Activated T-cell treated with anti-CD3 and anti-CD28 coated beads for 4 hours (primary cell): ENCODE data around the gene ATXN10.

Source experiments
- DNase-seq: peaks from one replicate; pipeline ENCODE4 v3.0.0-alpha.2; 2020

Gene ATXN10

GRCh38 chr22:45866646-45867117, 195.0 kb downstream of the ATXN10 start:
- DNase-seq, result no peak

- no peak for DNase-seq
Observed at GRCh38 chr22:45867118-45867905, 195.7 kb downstream of the ATXN10 start.

- no peak for DNase-seq
Observed at GRCh38 chr22:45867906-45868555, 196.4 kb downstream of the ATXN10 start.

- no peak for DNase-seq
Observed at GRCh38 chr22:45868571-45869339, 197.1 kb downstream of the ATXN10 start.

GRCh38 chr22:45869340-45869847, 197.8 kb downstream of the ATXN10 start:
- no peak for DNase-seq

GRCh38 chr22:45870011-45870410, 198.4 kb downstream of the ATXN10 start:
- no peak for DNase-seq

- DNase-seq, result no peak
Observed at GRCh38 chr22:45871721-45872120, 200.1 kb downstream of the ATXN10 start.

- DNase-seq, result no peak
Observed at GRCh38 chr22:45872659-45873263, 201.1 kb downstream of the ATXN10 start.

GRCh38 chr22:45876136-45877035, 204.8 kb downstream of the ATXN10 start:
- DNase-seq, result no peak

GRCh38 chr22:45877036-45877380, 205.4 kb downstream of the ATXN10 start:
- DNase-seq, result no peak

GRCh38 chr22:45877651-45878050, 206.0 kb downstream of the ATXN10 start:
- no peak for DNase-seq

GRCh38 chr22:45878051-45878781, 206.6 kb downstream of the ATXN10 start:
- DNase-seq, result no peak

GRCh38 chr22:45878901-45879551, 207.4 kb downstream of the ATXN10 start:
- DNase-seq, result no peak

GRCh38 chr22:45879552-45879949, 207.9 kb downstream of the ATXN10 start:
- DNase-seq, result no peak

- DNase-seq, result no peak
Observed at GRCh38 chr22:45880091-45880715, 208.6 kb downstream of the ATXN10 start.

GRCh38 chr22:45880716-45881523, 209.3 kb downstream of the ATXN10 start:
- DNase-seq, result no peak

- DNase-seq, result no peak
Observed at GRCh38 chr22:45881524-45881875, 209.9 kb downstream of the ATXN10 start.

GRCh38 chr22:45882881-45883810, 211.5 kb downstream of the ATXN10 start:
- no peak for DNase-seq
